Left lobe of liver (tissue), 2 donors: ENCODE data around the gene PLA2R1. TPM values are rescaled to one million over a fixed set of nuclear protein-coding genes. Genes with fewer than 3 reads are reported as not detected.
A peak's percentile ranks its signal among the peaks of the same experiment; 100 is the strongest.

Experiments used
- ATAC-seq: fragments of 200-7000 bp; cut with Tn5 transposase; one replicate; pipeline ENCODE4 v1.9.1; 2020; ENCODE audit warnings: mild to moderate bottlenecking, moderate library complexity
- DNase-seq: peaks from one replicate; pipeline ENCODE4 v3.0.0-alpha.2; 2020; ENCODE audit warnings: low spot score
- total RNA-seq: library from RNA; stranded (reverse); gene quantifications from one replicate; pipeline ENCODE4 v1.2.1, GENCODE V29; 2021
- donor health status: DM: no; HTN: no; CAD: no; lungs with moderate emphysema.
- donor health status: DM: no; HTN: yes; CAD: no.

Gene PLA2R1
- 1.3 TPM for total RNA-seq

- peak; percentile 57 for ATAC-seq
- DNase-seq: no peak
Measured at GRCh38 chr2:160062292-160063005, at the start of gene PLA2R1. PLA2R1 (minus strand) TSS chr2:160062615; CDS start chr2:160062403, 212 bp downstream.

DNA sequence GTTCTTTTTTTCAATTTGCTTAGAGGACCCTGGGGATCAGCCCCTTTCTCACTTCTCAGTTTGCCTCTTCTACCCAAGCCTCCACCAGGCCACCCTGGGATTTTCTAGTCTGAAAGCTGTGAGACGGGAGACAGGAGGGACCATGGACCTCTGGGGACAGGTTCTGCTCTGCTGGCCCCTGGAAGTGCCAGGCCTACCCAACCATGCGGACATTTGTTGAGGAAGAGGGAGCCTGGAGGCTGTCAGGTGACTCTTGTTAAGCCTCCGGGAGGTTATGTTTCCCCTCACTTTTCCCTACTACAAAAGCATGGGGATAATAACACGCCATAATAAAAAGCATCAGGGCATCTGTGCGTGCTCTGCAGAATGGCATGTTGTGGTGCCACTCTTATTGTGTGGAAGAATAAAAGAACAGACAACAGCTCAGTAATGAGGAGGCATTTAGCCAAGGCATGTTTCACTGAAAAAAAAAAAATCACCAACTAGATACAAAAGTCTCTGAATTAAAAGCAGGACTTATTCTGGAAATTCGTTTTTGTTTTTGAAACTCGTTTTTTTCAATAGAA is 48.3 kb upstream of the PLA2R1 start:
- no peak for ATAC-seq
- no peak for DNase-seq

DNA sequence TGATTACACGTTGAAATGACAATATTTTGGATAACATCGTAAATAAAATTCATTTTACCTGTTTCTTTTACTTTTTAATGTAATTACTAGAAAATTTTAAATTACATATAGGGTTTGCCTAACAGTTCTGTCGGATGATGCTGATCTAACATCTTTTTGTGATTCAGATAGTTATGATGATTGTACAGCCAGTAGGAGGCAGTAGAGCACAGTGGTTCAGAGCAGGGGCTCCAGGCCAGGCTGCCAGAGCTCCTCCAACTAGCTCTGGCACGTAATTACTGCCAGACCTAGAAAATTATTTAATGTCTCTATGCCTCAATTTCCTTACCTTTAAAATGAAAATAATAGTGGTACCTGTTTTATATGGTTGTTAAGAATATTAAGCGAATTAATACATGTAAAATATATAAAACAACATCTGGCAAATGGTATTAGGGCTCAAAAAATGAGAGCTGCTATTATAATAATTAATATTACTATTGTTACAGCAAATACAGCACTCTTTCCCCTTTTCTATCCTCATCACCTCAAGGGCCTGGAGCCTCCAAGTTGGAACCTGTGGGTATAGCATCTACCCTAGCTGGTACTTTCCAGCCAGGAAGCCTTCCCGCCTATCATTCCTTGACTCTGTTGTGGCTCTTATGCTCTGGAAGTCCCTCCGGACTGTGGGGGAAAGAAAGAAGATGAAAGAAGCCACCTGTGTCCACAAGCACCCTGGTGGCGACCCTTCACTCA is 47.7 kb upstream of the PLA2R1 start:
- DNase-seq (peak; percentile 52), ATAC-seq (peak; percentile 96)

GRCh38 chr2:160109243-160109642 is 46.8 kb upstream of the PLA2R1 start:
- ATAC-seq (no peak), DNase-seq (no peak)

DNA sequence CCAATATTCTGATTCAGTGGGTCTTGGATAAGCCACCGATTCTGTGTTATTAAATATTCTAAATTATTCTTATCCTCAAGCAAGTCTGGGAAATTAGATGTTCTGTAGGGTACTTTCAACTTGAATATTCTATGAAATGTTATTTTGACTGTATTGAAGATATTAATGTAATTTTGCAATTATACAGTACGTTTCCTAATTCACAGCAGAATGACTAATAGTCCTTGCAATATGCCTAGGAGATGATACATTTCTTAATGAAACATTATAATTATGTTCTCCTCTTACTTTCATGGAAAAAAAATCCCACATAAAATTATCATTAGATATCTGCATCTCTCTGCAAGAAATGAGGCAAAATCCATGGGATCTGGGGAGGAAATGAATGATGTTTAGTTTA is 46.2 kb upstream of the PLA2R1 start:
- no peak for ATAC-seq
- DNase-seq: no peak

GRCh38 chr2:160105366-160105765 is 43.0 kb upstream of the PLA2R1 start:
- DNase-seq (no peak), ATAC-seq (no peak)

DNA sequence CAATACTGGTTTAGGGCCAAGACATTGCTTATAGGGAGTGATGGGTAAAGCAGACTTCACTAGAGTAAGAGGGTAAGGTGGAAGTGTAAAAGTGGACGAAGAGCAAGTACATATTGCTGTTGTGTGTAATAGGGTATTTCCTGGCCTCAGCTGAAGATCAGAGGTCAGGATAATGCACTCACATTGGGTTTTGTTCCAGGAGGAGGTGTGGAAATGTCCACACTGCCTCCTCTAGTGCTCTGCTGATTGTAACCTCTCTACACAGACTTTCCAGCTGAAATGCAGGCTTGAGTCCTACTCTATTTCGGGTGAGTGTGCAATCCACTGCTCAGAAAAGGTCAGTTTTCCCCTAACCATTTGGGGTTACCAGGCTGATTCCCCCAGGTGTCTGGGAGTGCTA is 41.7 kb upstream of the PLA2R1 start:
- peak; percentile 38 for ATAC-seq
- no peak for DNase-seq

DNA sequence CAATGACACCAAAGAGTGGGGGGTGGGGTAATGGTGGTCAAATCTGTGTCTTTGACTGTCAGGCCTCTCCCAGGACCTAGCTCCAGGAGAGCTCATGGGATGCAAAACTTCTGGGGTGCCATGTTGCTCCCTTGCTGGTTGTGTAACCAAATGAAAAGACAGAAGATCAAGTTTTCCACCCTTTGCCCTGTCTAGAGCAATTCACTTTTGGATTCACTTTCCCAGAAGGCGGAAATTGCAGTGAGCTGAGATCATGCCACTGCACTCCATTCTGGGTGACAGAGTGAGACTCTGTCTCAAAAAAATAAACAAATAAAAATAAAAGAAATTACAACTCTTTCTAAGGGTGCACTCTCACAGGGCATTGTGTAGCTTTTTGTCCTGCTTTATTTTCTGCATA is 34.9 kb upstream of the PLA2R1 start:
- ATAC-seq: no peak
- DNase-seq: no peak

- DNase-seq: no peak
- no peak for ATAC-seq
Measured at GRCh38 chr2:160096409-160096808, 34.0 kb upstream of the PLA2R1 start.

DNA sequence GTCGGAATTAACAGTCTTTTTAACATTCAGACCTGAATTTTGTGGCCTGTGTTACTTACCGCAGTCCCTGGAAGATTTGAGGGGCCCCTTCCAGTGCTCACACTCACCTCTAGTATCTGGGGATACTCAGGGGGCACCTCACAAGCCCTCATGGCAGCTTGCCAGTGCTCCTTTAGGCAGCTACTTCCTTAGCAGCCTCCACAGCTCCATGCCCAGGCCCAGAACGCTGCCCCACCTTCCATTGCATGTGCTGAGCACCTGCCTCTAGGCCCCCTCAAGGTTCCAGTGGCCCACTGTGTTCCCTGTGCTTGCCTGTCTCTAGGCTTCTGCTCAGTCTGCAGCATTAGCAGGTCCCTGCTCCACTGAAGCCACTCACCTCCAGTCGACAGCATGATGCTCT is 30.0 kb upstream of the PLA2R1 start:
- DNase-seq (no peak), ATAC-seq (no peak)

- DNase-seq (no peak), ATAC-seq (no peak)
Measured at GRCh38 chr2:160091381-160091780, 29.0 kb upstream of the PLA2R1 start.

DNA sequence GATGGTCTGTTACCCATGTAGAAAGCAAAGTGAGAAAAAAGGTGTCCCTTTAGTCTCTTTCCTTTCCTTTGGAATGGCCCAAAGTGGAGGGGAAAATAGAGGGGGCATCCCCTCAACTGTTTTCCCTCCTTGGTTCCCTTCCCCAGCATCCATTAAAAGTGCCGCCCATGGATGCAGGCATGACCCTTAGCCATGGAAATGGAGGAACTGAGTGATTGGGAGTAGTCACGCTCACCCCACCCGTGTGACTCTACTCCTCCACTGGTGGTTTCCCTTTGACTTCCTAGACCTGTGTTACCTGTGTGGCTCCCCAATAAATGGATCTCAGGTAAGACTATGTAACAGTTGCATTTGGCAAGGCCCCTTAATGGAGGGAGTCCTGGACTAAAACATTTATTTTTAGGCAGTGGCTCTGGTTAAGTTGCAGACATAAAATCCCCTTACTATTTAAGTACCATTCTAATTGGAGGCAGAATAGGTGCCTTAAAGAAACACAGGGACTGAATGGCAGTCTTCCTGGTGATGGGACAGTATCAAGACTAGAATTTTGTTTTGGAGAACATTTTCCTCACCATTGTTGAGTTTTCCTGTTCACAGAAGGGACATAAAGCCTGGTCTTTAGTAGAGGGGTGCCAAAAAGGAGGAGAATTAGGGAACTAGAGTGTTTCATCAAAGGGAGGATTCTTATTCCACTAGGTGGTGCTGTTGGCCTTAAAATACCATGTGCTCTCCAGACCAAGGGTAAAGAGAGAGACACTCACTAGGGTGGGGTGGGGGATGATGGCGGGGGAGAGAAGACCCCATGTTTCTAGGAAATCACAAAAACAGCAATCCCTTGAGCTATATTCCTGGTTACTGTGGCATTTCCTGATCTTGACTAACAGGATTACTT is 25.7 kb upstream of the PLA2R1 start:
- no peak for DNase-seq

DNA sequence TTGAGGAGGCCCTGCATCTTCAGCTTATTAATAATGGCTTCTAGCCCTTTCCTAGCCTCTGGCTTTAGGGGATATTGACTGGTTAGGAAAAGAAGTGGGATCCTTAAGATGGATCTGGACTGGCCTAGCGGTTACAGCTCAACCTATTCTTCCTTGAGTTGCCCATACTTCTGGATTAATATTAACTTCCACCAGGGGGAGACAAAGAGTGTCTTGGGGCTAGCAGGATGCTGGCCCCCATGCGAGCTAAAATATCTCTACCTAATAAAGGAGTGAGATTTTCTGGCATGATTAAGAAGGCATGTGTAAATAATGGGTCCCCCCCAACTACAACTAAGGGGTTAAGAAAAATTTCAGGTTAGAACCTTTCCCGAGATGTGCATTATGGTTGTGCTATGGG is 23.2 kb upstream of the PLA2R1 start:
- DNase-seq (no peak), ATAC-seq (no peak)

More for the DNA sequence above, 25.7 kb upstream of the PLA2R1 start:
- peak; percentile 37 for ATAC-seq

DNA sequence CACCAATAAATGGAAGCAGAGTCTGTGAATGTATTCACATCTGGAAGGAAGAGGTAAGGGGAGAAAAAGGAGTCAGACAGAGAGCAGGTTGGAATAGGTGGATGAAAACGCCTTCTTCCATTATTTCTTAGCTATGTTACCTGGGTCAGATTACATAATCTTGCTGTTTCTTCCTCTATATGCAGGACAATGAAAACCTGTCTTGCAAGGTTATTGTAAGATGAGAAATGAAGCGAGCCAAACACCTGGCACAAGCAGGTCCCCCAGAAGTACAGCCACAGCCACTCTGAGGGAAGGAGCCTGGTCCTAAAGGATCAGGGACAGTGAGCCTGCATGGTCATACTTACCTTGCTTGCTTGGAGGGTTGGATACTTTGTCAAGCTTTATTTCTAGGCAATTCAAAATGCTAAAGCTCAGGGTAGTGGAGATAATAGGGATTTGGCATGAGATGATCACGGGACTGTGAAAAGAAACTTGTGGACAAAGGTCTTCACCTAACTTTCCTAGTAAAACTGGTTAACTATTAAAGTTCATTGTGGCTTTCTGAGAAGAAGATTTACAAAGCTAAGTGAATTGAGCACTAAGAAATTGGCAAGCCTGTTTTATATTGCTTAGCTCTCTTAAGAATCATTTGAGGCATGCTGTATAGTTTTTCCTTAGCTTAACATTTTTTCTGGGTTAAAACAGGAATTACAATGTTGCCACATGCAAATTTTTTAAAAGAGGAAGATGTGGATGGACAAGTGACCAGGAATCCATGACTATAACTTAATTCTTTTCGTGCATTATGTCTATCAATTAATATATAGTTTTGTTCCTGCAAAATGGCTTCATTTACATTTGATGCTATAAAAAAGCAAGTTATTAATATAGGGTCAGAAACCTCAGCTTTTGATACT is 15.7 kb upstream of the PLA2R1 start:
- no peak for DNase-seq
- ATAC-seq: no peak

DNA sequence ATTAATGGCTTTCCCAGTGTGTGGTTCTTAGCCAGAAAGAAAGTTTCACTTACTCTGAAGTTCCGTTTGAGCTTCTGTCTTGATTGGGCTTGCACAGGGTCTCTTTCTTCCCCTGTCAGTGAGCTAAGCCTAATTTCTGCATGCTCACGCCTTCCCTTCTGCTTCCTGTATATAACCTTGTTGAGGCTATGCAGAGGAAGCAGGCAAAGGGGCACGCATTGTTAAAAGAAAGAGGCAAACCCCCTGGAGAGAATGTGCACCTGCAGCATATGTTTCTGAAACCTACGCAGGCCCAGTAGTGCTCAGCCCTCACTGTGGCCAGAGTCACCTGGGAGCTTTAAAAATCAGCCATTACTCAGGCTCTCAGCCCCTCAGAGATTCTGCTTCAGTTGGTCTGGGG is 14.5 kb upstream of the PLA2R1 start:
- no peak for ATAC-seq
- no peak for DNase-seq

DNA sequence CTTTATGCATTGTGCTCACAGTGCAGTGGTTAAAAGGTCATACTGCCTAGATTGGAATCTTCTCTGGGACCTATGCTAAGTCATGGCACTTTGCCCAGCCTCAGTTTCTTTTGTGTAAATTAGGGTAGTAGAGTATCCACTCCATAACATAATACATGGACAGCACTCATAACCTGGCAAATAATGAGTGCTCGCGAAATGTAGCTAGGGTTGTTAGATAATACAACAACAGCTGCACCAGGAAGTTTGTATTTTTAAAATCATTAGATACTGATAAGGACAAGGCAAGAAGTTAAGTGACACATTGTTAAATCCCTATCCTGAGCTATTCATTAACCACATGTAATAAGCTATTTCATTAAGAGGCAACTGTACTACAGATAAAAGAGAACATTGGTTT is 13.8 kb upstream of the PLA2R1 start:
- DNase-seq: no peak
- no peak for ATAC-seq

DNA sequence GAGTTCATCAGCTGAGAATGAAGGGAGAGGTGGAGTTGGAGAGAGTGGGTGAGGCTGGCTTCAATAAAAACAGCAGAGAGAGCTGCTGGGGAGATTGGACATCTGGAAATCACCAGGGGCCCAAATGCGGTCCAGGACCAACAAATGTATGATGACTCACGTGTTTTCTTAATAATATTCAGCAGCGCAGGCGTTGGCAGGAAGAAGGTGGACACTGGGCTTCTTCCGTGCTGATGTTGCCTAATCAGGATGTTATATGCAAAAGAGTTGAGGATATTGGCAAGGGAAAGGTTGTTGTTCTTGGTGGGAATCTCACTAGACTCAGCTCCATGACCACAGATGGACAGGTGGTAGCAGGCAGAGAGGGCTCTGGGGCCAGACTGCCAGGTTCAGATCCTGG is 12.8 kb upstream of the PLA2R1 start:
- DNase-seq (no peak), ATAC-seq (no peak)

- DNase-seq (no peak), ATAC-seq (no peak)
Measured at GRCh38 chr2:160073284-160073888, 11.0 kb upstream of the PLA2R1 start.

- DNase-seq: no peak
- no peak for ATAC-seq
Measured at GRCh38 chr2:160068906-160069305, 6.5 kb upstream of the PLA2R1 start.

DNA sequence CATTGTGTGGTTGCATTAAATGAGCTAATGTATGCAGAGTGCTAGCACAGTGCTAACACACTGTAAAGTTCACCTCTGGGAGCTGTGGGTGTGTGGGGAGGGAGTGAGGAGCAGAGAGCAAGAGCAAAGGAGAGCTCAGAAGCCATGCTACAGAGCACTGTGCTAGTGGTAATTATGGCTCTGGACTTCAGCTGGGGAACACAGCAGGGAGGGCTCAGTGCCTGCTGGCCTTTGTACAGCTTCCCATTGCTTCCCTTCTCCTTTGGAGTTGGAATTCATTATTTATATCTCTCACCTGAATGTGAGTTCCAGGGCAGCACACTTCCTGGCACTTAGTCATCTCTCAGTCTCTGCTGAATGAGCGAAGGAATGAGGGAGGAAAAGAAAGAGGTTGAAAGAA is 2.5 kb upstream of the PLA2R1 start:
- no peak for DNase-seq
- ATAC-seq: no peak
